LNCaP clone FGC (cell line): ENCODE results near the gene DCBLD1.

ENCODE experiments used
- DNase-seq: peaks from one replicate; pipeline ENCODE4 v3.0.0-alpha.2; 2011; ENCODE audit warnings: low read depth
- H3K4me3 ChIP-seq: 2 replicates; pipeline ENCODE4 v1.5.1; 2011; ENCODE audit warnings: mild to moderate bottlenecking, low read depth, low read length, control low read depth
- TF ChIP-seq, protein P1 (sequence below): IDR thresholded peaks from 2 replicates; pipeline ENCODE4 v1.5.1; 2012; ENCODE audit warnings: mild to moderate bottlenecking; ENCODE audit not compliant: control insufficient read depth, insufficient read depth; ENCODE audit errors: extremely low read depth

Gene DCBLD1

DNA sequence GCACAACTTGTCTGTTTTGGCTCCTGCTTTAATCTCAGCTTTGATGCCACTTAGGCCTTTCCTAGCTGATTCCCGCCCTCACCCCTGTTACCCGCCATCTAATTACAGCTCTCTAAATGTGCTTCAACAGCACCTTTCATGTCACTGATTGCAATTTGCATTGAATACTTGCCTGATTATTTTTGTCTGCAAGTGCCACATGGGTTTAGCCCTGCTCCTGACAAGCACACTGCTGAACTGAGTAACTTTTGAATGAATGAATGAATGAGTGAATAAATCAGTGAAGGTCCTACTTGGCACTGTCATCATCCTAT, 591 bp upstream of the DCBLD1 start:
- TF ChIP-seq, protein P1, sequence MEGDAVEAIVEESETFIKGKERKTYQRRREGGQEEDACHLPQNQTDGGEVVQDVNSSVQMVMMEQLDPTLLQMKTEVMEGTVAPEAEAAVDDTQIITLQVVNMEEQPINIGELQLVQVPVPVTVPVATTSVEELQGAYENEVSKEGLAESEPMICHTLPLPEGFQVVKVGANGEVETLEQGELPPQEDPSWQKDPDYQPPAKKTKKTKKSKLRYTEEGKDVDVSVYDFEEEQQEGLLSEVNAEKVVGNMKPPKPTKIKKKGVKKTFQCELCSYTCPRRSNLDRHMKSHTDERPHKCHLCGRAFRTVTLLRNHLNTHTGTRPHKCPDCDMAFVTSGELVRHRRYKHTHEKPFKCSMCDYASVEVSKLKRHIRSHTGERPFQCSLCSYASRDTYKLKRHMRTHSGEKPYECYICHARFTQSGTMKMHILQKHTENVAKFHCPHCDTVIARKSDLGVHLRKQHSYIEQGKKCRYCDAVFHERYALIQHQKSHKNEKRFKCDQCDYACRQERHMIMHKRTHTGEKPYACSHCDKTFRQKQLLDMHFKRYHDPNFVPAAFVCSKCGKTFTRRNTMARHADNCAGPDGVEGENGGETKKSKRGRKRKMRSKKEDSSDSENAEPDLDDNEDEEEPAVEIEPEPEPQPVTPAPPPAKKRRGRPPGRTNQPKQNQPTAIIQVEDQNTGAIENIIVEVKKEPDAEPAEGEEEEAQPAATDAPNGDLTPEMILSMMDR: no peak
- peak overlapping the region; percentile 44 for H3K4me3 ChIP-seq
- DNase-seq: no peak

DNA sequence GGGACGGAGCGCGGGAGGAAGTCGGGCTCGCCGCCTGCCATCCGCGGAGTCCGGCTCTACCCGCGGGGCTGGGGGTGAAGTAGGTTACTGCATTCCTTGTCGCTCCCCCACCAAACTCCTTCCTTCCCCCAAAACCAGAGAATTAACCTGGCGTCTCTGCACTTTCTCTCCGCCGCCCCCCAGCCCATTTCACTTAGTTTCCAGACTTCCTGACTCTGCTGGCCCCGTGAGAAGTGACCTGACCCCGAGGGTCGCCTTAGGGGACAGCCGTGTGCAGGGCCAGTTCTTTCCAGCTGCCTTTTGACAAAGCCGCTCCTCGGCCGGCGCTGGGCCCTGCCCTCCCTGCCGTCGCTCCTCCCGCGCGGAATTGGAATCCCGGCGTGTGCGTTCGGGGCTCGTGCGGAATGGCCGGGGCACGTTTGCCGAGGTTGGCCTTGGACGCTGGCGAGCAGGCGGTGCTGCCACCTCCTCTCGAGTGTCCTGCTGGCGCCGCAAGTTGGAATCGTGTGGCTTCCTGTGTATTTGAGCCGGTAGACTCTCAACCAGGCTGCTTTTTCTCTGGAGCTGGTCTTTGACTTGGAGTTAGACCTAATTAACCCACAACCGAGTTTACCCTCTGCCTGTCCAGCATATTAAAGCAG, 650 bp downstream of the DCBLD1 start:
- peak overlapping the region; percentile 82 for H3K4me3 ChIP-seq
- DNase-seq: peak; percentile 28

DNA sequence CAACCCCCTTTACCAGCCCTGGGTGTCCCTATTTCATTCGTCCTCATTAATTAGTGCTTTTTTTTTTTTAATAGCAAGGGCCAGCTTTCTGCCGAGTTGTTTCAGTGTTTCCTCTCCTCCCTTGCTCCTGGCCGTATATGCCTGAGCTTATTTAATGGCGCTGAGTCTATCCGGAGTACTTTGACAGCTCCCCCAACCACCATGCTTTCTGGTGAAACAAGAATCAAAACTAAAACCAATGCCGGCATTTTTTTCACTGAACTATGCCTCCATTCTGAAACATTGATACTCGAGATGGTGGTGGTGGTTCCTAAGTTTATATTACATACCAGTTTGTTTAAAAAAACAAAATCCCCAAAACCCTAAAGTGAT, 1.2 kb downstream of the DCBLD1 start:
- DNase-seq: no peak
- TF ChIP-seq, protein P1: no peak
- peak overlapping the region; percentile 82 for H3K4me3 ChIP-seq

More for the DNA sequence above, 650 bp downstream of the DCBLD1 start:
- TF ChIP-seq, protein P1: no peak

DNA sequence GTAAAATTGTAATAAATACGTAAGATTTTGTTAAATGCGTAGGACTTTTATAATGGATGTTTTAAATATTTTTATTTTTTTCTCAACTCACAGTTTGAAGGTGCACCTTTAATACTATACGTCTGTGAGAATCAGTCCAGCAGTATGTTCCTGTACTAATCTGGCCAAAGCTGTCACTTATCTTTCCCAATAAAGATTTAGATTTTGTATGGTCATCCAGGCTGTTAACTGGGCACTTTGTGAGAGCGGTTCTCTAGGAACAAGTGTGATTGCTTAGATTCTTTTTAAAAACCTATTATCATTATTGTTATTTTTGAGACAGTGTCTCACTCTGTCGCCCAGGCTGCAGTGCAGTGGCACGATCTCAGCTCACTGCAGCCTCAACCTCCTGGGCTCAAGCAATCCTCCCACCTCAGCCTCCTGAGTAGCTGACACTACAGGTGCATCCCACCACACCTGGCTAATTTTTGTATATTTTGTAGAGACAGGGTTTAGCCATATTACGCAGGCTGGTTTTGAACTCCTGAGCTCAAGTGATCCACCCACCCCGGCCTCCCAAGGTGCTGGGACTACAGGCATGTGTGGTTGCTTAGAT, 1.7 kb downstream of the DCBLD1 start:
- DNase-seq: no peak
- H3K4me3 ChIP-seq: peak overlapping the region; percentile 82
- TF ChIP-seq, protein P1: no peak

DNA sequence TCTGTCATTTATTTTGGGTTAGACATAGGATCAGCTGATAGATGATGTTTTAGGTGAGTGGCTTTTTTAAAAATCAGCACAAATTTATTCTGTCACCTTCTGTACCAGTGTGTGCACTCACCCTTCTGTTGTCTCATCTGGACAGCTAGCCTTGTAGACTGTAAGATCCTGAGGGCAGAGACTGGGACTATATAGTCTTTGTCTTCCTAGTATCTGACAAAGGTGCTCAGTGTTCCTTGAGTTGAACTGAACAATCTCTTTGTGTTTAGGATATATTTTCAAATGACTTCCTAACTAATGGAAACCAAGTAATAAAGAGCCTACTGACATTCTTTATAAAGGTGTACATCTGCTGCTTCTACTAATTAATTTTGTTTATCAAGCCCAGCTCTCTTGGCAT, 3.0 kb downstream of the DCBLD1 start:
- TF ChIP-seq, protein P1: no peak
- no peak for DNase-seq
- no peak overlapping the region for H3K4me3 ChIP-seq

DNA sequence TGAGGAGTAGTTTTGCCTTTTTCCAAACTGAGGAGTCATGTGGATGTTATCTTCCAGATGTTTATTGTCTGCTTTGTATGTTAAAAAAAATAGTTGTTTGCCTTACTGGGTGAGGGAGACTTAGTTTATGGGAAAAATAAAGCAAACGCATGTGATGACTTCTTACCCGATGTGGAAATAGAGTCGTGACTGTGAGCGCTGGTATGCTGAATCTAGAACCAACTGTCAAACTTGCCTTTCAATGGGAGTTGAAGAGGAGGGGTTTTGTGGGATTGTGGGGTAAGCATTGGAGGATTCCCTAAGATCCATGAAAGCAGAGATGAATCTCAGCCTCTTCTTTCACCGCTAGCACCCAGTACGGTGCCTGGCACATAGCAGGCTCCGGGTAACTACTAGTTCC, 5.3 kb downstream of the DCBLD1 start:
- no peak overlapping the region for H3K4me3 ChIP-seq
- TF ChIP-seq, protein P1: no peak
- no peak for DNase-seq

DNA sequence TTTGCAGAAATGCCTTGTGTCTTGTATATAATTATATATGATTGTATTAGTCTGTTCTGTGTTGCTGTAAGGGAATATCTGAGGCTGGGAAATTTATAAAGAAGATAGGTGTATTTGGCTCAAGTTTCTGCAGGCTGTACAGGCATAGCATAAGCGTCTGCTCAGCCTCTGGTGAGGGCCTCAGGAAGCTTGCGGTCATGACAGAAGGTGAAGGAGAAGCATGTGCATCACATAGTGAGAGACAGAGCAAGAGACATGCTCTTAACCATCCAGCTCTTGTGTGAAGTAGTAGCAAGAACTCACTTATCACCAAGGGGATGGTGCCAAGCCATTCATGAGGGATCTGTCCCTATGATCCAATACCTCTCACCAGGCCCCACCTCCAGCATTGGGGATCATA, 6.5 kb downstream of the DCBLD1 start:
- H3K4me3 ChIP-seq: no peak overlapping the region
- TF ChIP-seq, protein P1: no peak
- no peak for DNase-seq
